ENCODE results near the gene HSD17B3.

HSD17B3 gene

DNA sequence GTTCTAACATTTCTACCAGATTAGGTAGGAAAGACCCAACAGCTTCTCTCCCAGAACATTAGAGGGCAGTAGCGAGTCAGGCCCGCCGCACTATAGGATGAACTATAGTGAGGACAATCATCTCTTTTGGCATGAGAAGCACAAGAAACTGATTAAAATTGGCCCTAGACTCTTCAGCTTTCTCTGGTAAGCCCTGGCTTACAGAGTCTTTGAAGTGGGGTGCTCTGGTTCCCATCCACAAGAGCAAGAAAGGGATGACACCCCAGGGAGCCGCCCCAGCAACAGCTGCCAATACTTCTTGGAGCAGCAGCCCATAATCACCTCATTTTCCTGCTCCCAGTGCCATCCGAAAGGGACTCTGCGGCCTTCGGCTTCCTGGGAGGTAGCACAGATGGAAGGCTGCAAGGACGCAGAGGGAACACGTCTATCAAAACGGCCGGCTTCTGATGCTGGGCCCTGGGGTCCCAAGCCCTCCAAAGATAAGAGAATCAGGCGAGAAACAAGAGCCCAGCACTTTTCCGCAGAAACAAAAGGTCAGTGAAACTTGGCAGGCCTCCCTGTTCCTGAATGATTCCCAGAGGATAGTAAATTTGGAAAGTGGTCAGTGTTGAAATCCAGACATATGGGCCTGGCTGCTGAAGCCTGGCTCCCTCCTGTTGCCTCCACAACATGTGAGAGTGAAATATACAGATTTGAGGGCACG is 69.3 kb downstream of the HSD17B3 start:
- Mint-ChIP-seq H3K9me3 (peaks cover 8% of the 10 kb centered on the region), H3K27ac (no peak overlapping the region), H3K4me1 (ENCODE audit: low read depth) (peaks cover 1% of the 10 kb centered on the region), H3K36me3 (ENCODE audit: low read depth) (no peaks in the 10 kb centered on the region), H3K27me3 (ENCODE audit: low read depth) (peaks cover 62% of the 10 kb centered on the region), H3K4me3 (no peak overlapping the region)

DNA sequence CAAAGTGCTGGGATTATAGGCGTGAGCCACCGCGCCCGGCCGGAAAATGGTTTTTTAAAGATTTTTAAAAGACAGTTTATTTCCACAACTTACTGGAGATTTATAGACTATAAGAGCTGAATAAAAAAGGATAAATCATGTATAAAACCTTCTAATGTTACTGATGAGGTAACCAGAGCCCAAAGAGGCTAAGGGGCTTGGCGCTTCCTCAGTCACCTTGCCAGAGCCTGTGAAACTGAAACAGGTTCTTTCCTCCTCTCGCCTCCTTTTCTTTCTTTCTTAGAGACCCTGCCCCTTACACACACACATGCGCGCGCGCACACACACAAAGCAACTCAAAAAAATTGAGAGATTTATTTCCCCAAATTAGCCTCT is 69.8 kb downstream of the HSD17B3 start:
- no peak overlapping the region for H3K4me3 Mint-ChIP-seq
- H3K9me3 Mint-ChIP-seq: peaks cover 8% of the 10 kb centered on the region
- peaks cover 61% of the 10 kb centered on the region for H3K27me3 Mint-ChIP-seq (ENCODE audit: low read depth)
- H3K36me3 Mint-ChIP-seq (ENCODE audit: low read depth): no peaks in the 10 kb centered on the region
- peaks cover 1% of the 10 kb centered on the region for H3K4me1 Mint-ChIP-seq (ENCODE audit: low read depth)
- H3K27ac Mint-ChIP-seq: no peak overlapping the region

DNA sequence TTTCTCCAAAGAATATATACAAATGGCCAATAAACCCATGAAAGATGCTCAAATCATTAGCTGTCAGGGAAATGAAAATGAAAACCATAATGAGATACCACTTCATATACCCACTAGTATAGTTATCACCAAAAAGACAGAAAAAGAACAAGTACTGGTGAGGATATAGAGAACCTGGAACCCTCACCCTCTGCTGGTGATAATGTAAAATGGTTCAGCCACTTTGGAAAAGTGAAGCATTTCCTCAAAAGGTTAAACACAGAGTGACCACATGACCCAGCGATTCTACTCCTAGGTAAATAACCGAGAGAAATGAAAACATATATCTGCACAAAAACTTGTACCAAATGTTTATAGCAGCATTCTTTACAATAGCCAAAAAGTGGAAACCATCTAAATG is 72.0 kb downstream of the HSD17B3 start:
- no peaks in the 10 kb centered on the region for H3K36me3 Mint-ChIP-seq (ENCODE audit: low read depth)
- peaks cover 8% of the 10 kb centered on the region for H3K9me3 Mint-ChIP-seq
- H3K27ac Mint-ChIP-seq: no peak overlapping the region
- peaks cover 43% of the 10 kb centered on the region for H3K27me3 Mint-ChIP-seq (ENCODE audit: low read depth)
- no peak overlapping the region for H3K4me3 Mint-ChIP-seq
- peaks cover 1% of the 10 kb centered on the region for H3K4me1 Mint-ChIP-seq (ENCODE audit: low read depth)

DNA sequence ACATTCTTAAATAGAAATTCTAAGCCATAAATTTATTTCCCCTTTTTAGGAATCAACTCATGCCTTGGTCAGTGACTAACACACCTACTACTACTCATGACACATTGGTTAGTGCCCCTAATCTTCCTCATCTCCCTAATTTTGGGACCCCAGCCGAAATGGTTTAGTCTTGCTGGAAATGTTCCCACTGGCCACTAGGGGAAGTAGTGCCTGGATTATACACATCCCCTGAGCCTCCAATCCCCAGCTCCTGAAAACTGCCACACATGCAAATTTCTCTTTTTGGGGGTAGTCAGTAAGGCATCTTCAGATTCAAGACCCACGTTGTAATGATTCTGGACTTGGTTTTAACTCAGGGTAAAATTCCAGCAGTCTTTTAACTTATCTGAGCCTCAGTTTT is 79.8 kb downstream of the HSD17B3 start:
- Mint-ChIP-seq H3K9me3 (peaks cover 13% of the 10 kb centered on the region), H3K36me3 (ENCODE audit: low read depth) (no peaks in the 10 kb centered on the region), H3K4me3 (no peak overlapping the region), H3K27me3 (ENCODE audit: low read depth) (peaks cover 48% of the 10 kb centered on the region), H3K4me1 (ENCODE audit: low read depth) (peaks cover 9% of the 10 kb centered on the region), H3K27ac (no peak overlapping the region)

DNA sequence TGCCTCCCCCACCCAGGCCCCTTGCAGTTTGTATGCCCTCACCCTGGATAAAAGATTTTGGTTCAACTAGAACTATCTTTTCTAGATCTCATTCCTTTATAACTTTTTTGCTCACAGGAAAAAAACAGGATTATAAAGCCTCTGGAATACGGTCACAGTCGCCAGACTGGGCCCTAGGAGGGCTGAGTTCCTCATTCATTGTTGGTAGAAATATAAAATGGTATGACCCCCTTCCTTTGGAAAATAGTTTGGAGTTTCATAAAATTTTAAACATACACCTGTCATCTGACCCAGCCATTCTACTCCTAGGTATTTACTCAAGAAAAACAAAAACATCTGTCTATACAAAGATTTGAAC is 82.1 kb downstream of the HSD17B3 start:
- Mint-ChIP-seq H3K27ac (no peak overlapping the region), H3K27me3 (ENCODE audit: low read depth) (peaks cover 65% of the 10 kb centered on the region), H3K4me1 (ENCODE audit: low read depth) (peaks cover 12% of the 10 kb centered on the region), H3K36me3 (ENCODE audit: low read depth) (no peaks in the 10 kb centered on the region), H3K9me3 (peaks cover 13% of the 10 kb centered on the region), H3K4me3 (no peak overlapping the region)

DNA sequence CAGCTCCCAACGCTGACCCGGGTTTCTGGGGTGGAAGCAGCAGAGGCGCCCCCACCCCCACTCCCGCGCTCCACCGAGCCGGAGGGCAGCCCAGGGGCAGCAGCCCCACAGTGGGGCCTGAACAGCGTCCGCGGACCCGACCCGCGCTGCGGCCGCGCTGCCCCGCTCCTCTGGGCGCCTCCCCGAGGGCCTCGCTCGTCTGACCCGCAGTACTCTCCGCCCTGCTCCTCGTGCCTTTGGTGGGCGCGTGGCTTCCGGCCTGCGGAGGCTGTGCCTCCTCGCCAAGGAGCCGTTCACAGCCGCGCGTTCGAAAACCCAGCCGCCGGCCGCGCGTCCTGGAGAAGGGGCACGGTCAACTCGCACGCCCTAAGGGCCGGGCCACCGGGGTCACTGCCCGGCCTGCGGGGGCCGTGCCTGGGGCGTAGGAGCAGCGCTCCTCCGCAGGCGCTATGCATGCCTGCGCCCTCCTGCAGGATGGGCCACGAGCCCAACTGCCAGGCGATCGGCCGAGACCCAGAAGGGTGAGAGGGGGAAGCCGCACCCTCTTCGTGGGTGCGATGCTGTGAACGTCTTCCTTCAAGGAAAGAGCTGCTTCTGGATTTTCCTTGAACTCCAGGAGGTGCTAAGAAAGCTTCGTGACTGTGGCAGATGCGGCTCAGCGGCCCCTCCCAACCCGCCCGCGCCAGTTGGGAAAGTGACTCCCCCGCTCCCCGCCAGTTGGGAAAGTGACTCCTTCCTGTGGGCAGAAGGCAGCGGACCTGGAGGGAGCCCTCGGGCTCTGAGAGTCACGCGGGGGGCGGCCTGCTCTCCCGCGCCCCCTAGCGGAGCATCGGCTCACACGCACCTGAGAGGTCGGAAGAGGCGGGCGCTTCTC is 82.7 kb downstream of the HSD17B3 start:
- Mint-ChIP-seq H3K9me3 (peaks cover 9% of the 10 kb centered on the region), H3K36me3 (ENCODE audit: low read depth) (no peaks in the 10 kb centered on the region), H3K27ac (no peak overlapping the region), H3K4me1 (ENCODE audit: low read depth) (peaks cover 12% of the 10 kb centered on the region), H3K27me3 (ENCODE audit: low read depth) (peaks cover 69% of the 10 kb centered on the region), H3K4me3 (no peak overlapping the region)

DNA sequence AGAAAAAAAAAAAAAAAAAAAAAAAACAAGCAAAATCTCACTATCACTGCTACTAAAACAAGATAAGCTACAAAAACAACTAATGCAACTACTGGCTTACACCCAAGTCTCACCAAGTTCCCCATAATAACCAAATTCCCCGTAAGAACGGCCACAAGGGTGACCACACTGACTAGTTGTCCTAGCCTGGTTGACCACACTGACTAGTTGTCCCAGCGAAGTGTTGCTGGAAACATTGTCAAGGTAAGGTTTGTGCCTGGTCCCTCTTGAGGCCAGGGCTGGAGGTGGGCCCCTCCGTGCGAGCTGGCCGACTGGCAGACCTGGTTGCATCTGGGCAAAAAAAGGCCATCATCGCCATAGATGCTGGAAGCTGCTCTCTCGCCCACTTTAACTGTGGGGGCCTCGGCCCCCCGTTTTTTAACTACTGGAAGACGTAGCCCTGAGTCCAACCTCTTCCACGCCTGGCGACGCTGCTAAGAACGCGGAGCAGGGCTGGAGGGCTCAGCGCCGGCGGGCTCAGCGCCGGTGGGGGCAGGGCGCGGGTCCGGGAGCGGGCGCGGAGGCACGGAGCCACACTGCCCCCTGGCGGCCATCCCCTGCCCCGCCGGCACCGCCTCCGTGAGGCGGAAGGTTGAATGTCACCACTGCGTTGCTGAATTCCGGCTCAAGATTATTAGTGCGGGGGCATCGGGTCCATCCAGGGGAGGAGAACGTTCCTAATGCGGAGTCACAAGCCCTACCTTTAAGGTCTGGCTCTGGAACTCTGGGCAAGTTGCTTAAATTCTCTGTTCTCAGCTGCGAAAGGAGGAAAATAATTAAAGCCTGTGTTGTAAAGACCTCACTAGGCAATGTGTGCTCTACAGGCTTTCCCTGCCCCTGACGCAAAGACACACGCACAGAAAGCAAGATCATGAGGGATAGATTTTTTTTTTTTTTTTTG is 84.0 kb downstream of the HSD17B3 start:
- H3K27me3 Mint-ChIP-seq (ENCODE audit: low read depth): peaks cover 69% of the 10 kb centered on the region
- peak overlapping the region; percentile 41 for H3K27ac Mint-ChIP-seq

DNA sequence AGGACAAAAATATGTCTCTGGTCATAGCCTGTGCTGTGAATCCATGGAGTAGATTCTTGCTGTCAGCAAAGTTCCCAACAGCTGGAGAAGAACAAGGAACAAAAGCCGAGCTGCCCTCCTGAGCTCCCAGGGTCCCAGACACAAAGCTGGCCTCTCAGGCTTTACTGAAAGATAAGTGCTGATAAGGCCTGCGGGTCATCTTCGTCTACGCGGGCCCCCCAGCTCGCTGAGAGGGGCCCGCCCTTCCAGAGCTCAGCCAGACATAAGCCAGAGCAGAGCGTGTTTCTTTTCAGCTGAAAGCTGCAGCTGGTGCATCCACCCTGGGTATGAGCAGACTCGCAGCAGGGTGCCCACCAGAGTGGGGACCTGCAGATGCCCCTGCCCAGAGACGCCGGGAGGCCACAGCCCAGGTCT is 84.7 kb downstream of the HSD17B3 start:
- H3K36me3 Mint-ChIP-seq (ENCODE audit: low read depth): no peaks in the 10 kb centered on the region
- no peak overlapping the region for H3K4me3 Mint-ChIP-seq
- H3K9me3 Mint-ChIP-seq: no peaks in the 10 kb centered on the region
- H3K27ac Mint-ChIP-seq: no peak overlapping the region
- peaks cover 66% of the 10 kb centered on the region for H3K27me3 Mint-ChIP-seq (ENCODE audit: low read depth)
- H3K4me1 Mint-ChIP-seq (ENCODE audit: low read depth): peaks cover 12% of the 10 kb centered on the region

More for the DNA sequence above, 84.0 kb downstream of the HSD17B3 start:
- Mint-ChIP-seq H3K4me3 (peak overlapping the region; percentile 70), H3K9me3 (no peaks in the 10 kb centered on the region), H3K36me3 (ENCODE audit: low read depth) (no peaks in the 10 kb centered on the region), H3K4me1 (ENCODE audit: low read depth) (peaks cover 12% of the 10 kb centered on the region)

DNA sequence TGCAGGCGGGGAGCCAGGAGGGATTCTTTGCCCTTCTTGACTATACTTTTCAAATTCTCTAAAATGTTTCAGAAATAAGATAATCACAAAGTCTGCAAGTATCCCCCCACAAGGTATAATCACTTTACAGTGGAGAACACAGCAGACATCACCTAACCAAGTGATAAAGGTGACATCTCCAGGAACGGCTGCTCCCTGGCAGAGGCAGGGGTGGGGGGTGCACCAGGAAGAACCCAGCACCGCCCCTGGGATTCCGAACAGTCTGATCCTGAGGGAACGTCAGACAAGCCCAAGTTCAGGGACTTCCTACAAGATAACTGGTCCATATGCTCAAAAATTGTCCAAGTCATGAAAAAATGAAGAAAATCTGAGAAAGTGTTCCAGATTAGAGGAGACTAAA is 85.4 kb downstream of the HSD17B3 start:
- Mint-ChIP-seq H3K9me3 (no peaks in the 10 kb centered on the region), H3K27me3 (ENCODE audit: low read depth) (peaks cover 60% of the 10 kb centered on the region), H3K27ac (no peak overlapping the region), H3K4me3 (no peak overlapping the region), H3K36me3 (ENCODE audit: low read depth) (no peaks in the 10 kb centered on the region), H3K4me1 (ENCODE audit: low read depth) (peaks cover 12% of the 10 kb centered on the region)

DNA sequence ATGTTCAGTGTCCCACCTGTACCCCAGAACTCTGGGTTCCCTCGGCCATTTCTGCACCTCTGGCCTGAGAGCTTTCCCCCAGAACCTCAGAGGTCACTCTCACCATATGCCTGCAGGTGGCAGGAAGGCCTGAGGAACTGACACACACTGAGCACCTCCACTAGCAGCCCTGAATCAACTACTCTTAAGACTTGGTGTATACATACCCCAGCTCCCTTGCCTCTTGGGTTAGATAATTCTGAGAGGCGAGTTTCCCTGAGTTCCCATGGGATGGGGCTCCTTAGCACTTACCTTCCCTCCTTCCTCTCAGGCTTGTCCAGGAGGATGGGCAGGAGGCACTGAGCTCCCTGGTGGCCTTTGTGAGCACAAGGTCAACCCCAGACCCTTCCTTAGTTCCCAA is 86.1 kb downstream of the HSD17B3 start:
- Mint-ChIP-seq H3K27me3 (ENCODE audit: low read depth) (peaks cover 63% of the 10 kb centered on the region), H3K4me3 (no peak overlapping the region), H3K4me1 (ENCODE audit: low read depth) (peaks cover 12% of the 10 kb centered on the region), H3K36me3 (ENCODE audit: low read depth) (no peaks in the 10 kb centered on the region), H3K9me3 (no peaks in the 10 kb centered on the region), H3K27ac (no peak overlapping the region)

DNA sequence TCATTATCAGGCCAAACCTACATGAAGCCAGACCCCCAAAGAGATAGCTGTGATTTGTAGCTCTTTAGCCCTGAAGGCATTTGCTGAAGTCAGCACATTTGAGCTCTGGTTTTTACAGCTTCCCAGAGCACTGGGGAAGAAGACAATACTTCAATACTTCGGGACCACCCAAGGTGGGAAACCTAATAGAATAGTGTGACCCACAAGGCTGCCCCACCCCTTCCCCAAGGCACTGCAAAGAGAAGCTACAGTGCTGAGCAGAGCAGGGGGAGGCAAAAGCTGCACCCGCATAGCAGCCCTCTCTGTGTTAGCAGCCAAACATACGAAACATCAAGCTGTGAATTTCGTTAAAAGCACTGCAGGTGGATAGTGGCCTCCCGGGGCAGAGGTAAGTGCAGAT is 87.3 kb downstream of the HSD17B3 start:
- H3K36me3 Mint-ChIP-seq (ENCODE audit: low read depth): no peaks in the 10 kb centered on the region
- H3K27me3 Mint-ChIP-seq (ENCODE audit: low read depth): peaks cover 65% of the 10 kb centered on the region

DNA sequence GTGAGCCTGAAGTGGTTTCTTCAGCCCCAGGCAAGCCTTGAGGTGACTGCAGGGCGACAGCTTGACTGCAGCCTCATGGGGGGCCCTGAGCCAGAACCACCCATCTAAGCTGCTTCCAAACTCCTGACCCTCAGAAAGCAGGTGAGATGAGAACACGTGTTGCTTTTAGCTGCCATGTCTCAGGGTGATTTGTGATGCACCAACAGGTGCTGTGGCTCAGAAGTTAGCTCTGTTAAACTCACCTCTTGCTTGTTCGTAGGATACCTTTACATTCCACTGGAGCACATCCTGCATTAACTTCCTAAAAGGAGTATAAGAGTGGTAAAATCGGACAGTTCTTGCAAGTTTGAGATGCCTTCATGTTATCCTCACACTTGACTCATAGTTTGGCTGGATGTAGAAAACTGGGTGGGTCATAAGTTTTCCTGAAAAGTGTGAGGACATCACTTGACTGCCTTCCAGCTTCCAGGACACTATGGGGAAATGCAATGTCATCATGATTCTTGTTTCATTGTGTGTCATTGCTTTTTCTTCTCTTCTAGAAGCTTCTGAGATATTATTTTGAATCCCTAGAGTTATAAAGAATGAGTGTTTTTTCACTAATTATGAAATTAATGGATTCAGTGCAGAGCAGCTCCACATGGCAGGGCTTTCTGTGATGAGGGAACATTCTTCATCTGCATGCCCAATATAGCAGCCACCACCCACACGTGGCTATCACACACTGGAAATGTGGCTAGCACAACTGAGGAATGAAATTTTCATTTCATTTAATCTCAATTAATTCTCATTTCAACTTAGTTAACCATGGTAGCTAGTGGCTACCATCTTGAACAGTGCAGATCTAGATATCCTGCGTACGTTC is 92.3 kb downstream of the HSD17B3 start:
- Mint-ChIP-seq H3K9me3 (peaks cover 3% of the 10 kb centered on the region), H3K27ac (no peak overlapping the region)

More for the DNA sequence above, 87.3 kb downstream of the HSD17B3 start:
- H3K4me3 Mint-ChIP-seq: no peak overlapping the region
- no peaks in the 10 kb centered on the region for H3K9me3 Mint-ChIP-seq
- peaks cover 12% of the 10 kb centered on the region for H3K4me1 Mint-ChIP-seq (ENCODE audit: low read depth)
- H3K27ac Mint-ChIP-seq: no peak overlapping the region

DNA sequence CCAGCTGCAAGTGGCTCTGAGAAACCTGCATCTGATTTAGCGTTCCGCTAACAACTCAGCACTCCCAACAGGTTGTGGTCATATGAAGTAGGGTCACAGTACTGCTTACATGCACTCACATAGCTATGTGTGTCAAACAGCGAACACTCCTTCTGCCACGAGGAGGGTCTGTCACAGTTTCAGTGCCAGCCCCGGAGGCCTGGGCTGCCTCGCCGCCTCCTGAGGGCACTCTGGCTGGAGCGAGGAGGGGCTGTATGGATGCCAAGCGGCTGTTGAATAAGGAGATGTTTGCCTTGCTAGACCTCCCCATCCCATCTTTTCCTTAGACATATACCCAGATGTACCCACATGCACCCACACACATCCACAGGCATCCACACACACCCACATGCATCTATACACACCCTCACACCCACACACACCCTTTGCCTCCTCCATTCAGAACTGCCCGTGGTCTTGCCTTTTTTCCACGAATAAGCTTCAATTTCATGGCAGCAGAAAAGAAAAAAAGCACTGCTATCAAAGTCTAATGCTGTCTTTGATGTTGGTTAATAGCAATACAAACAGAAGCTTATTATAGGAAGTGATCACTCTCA is 95.7 kb downstream of the HSD17B3 start:
- no peak overlapping the region for H3K27ac Mint-ChIP-seq
- H3K4me3 Mint-ChIP-seq: no peak overlapping the region
- peaks cover 4% of the 10 kb centered on the region for H3K9me3 Mint-ChIP-seq
- peaks cover 14% of the 10 kb centered on the region for H3K27me3 Mint-ChIP-seq (ENCODE audit: low read depth)
- H3K36me3 Mint-ChIP-seq (ENCODE audit: low read depth): no peaks in the 10 kb centered on the region
- H3K4me1 Mint-ChIP-seq (ENCODE audit: low read depth): no peaks in the 10 kb centered on the region

More for the DNA sequence above, 92.3 kb downstream of the HSD17B3 start:
- H3K4me3 Mint-ChIP-seq: no peak overlapping the region
- peaks cover 32% of the 10 kb centered on the region for H3K27me3 Mint-ChIP-seq (ENCODE audit: low read depth)
- no peaks in the 10 kb centered on the region for H3K36me3 Mint-ChIP-seq (ENCODE audit: low read depth)
- H3K4me1 Mint-ChIP-seq (ENCODE audit: low read depth): no peaks in the 10 kb centered on the region
